ENCODE results near the gene PTPA. TPM values are rescaled to one million over a fixed set of nuclear protein-coding genes. Genes with fewer than 3 reads are reported as not detected.
A peak's percentile ranks its signal among the peaks of the same experiment; 100 is the strongest.
"Not testable (repeated sequence)": the region's sequence is repeated elsewhere in the genome, so short reads cannot be mapped to it uniquely, and the experiment has no call there.

The PTPA gene
- total and polyA plus RNA-seq, 2 experiments from 2014 or later, result 60.9 to 72.3 TPM

GRCh38 chr9:129194221-129194620 is 83.0 kb downstream of the PTPA start:
- Histone ChIP-seq H3K36me3 (replicated peaks; ENCODE audit: insufficient read depth, low read depth) (no peaks in the 10 kb centered on the region), H3K27ac (no peak overlapping the region), H4K20me1 (ENCODE audit: insufficient read depth, poor library complexity, severe bottlenecking) (no peaks in the 10 kb centered on the region), H3K27me3 (no peaks in the 10 kb centered on the region), H3K9me2 (replicated peaks; ENCODE audit: insufficient read depth) (no peaks in the 10 kb centered on the region), H3K4me1 (ENCODE audit: insufficient read depth) (no peaks in the 10 kb centered on the region), H3K4me3 (no peak overlapping the region), H3K4me2 (no peak overlapping the region), H2AFZ (no peak overlapping the region), H3K9me3 (ENCODE audit: low read depth) (no peaks in the 10 kb centered on the region), H3K79me2 (no peaks in the 10 kb centered on the region)
- no peak for DNase-seq (ENCODE audit: low spot score)
- TF ChIP-seq EZH2 (IDR thresholded peaks at IDR 0.05; ENCODE audit: borderline replicate concordance) (no peak), CTCF (IDR thresholded peaks at IDR 0.05; ENCODE audit: poor library complexity) (no peak), EZH2phosphoT487 (IDR thresholded peaks at IDR 0.05; ENCODE audit: low read depth, severe bottlenecking, unreplicated experiment) (no peak)
- 81% methylated on average over 3 of the region's 3 CpGs for WGBS (ENCODE audit: low lambda C conversion rate, missing lambda C conversion rate)

- Histone ChIP-seq H4K20me1 (ENCODE audit: insufficient read depth, poor library complexity, severe bottlenecking) (no peaks in the 10 kb centered on the region), H3K9me2 (replicated peaks; ENCODE audit: insufficient read depth) (no peaks in the 10 kb centered on the region), H3K4me1 (ENCODE audit: insufficient read depth) (no peaks in the 10 kb centered on the region), H3K27me3 (no peaks in the 10 kb centered on the region), H3K4me2 (no peak overlapping the region), H3K79me2 (no peaks in the 10 kb centered on the region), H3K9me3 (ENCODE audit: low read depth) (no peaks in the 10 kb centered on the region), H3K36me3 (replicated peaks; ENCODE audit: insufficient read depth, low read depth) (no peaks in the 10 kb centered on the region), H2AFZ (no peak overlapping the region), H3K4me3 (no peak overlapping the region), H3K27ac (no peak overlapping the region)
- DNase-seq (ENCODE audit: low spot score), result no peak
- 90% methylated on average over 10 of the region's 10 CpGs for WGBS (ENCODE audit: low lambda C conversion rate, missing lambda C conversion rate)
- TF ChIP-seq EZH2 (IDR thresholded peaks at IDR 0.05; ENCODE audit: borderline replicate concordance), result no peak
- no peak for TF ChIP-seq EZH2phosphoT487 (IDR thresholded peaks at IDR 0.05; ENCODE audit: low read depth, severe bottlenecking, unreplicated experiment)
- no peak for TF ChIP-seq CTCF (IDR thresholded peaks at IDR 0.05; ENCODE audit: poor library complexity)
Measured at GRCh38 chr9:129195606-129196005, 84.4 kb downstream of the PTPA start.

- not testable (repeated sequence) for H3K9me3 ChIP-seq (ENCODE audit: low read depth); H3K27ac ChIP-seq; H3K9me2 ChIP-seq (replicated peaks; ENCODE audit: insufficient read depth); H3K4me2 ChIP-seq; H3K27me3 ChIP-seq; H2AFZ ChIP-seq; H3K79me2 ChIP-seq; H4K20me1 ChIP-seq (ENCODE audit: insufficient read depth, poor library complexity, severe bottlenecking); H3K4me3 ChIP-seq; H3K4me1 ChIP-seq (ENCODE audit: insufficient read depth); DNase-seq (ENCODE audit: low spot score); H3K36me3 ChIP-seq (replicated peaks; ENCODE audit: insufficient read depth, low read depth)
- WGBS (ENCODE audit: low lambda C conversion rate, missing lambda C conversion rate), result 97% methylated on average over 6 of the region's 6 CpGs
Measured at GRCh38 chr9:129197045-129197444, 85.8 kb downstream of the PTPA start.

GRCh38 chr9:129197978-129198318 is 86.7 kb downstream of the PTPA start:
- Histone ChIP-seq H2AFZ (peak overlapping the region; percentile 42), H3K27me3 (no peaks in the 10 kb centered on the region), H3K4me2 (peak overlapping the region; percentile 23), H3K36me3 (replicated peaks; ENCODE audit: insufficient read depth, low read depth) (no peaks in the 10 kb centered on the region), H3K27ac (no peak overlapping the region), H3K4me3 (no peak overlapping the region), H3K9me3 (ENCODE audit: low read depth) (no peaks in the 10 kb centered on the region), H3K9me2 (replicated peaks; ENCODE audit: insufficient read depth) (no peaks in the 10 kb centered on the region), H3K4me1 (ENCODE audit: insufficient read depth) (no peaks in the 10 kb centered on the region), H4K20me1 (ENCODE audit: insufficient read depth, poor library complexity, severe bottlenecking) (no peaks in the 10 kb centered on the region), H3K79me2 (no peaks in the 10 kb centered on the region)
- no peak for DNase-seq (ENCODE audit: low spot score)
- 60% methylated on average over 8 of the region's 8 CpGs for WGBS (ENCODE audit: low lambda C conversion rate, missing lambda C conversion rate)
- TF ChIP-seq EZH2 (IDR thresholded peaks at IDR 0.05; ENCODE audit: borderline replicate concordance) (no peak), CTCF (IDR thresholded peaks at IDR 0.05; ENCODE audit: poor library complexity) (no peak)

Other genes with a start within 250 kb of the PTPA start
- 5.1 and 7.9 TPM in 2 replicates for gene KYAT1, start 229.5 kb upstream of the PTPA start, total RNA-seq
- 8.4 and 8.7 TPM in 2 replicates for gene KYAT1, start 229.5 kb upstream of the PTPA start, polyA plus RNA-seq
- 28.8 and 30.7 TPM in 2 replicates for gene LRRC8A, start 229.3 kb upstream of the PTPA start, total RNA-seq
- gene LRRC8A, start 229.3 kb upstream of the PTPA start, polyA plus RNA-seq, result 46.8 and 55.6 TPM in 2 replicates
- 12.6 and 20.3 TPM in 2 replicates for gene PHYHD1, start 190.4 kb upstream of the PTPA start, total RNA-seq
- gene PHYHD1, start 190.4 kb upstream of the PTPA start, polyA plus RNA-seq, result 25.7 and 32.3 TPM in 2 replicates
- gene DOLK, start 163.8 kb upstream of the PTPA start, total RNA-seq, result 30.2 and 34.2 TPM in 2 replicates
- gene DOLK, start 163.8 kb upstream of the PTPA start, polyA plus RNA-seq, result 37.4 and 45.0 TPM in 2 replicates
- 24.4 and 28.1 TPM in 2 replicates for gene NUP188, start 163.7 kb upstream of the PTPA start, total RNA-seq
- gene NUP188, start 163.7 kb upstream of the PTPA start, polyA plus RNA-seq, result 28.1 and 31.2 TPM in 2 replicates
- gene SH3GLB2, start 83.1 kb upstream of the PTPA start, total RNA-seq, result 68.3 and 85.4 TPM in 2 replicates
- gene SH3GLB2, start 83.1 kb upstream of the PTPA start, polyA plus RNA-seq, result 124 and 189 TPM in 2 replicates
- gene MIGA2, start 74.8 kb upstream of the PTPA start, total RNA-seq, result 16.8 and 29.5 TPM in 2 replicates
- 23.4 and 33.3 TPM in 2 replicates for gene MIGA2, start 74.8 kb upstream of the PTPA start, polyA plus RNA-seq
- gene DOLPP1, start 30.3 kb upstream of the PTPA start, total RNA-seq, result 16.2 and 23.8 TPM in 2 replicates
- gene DOLPP1, start 30.3 kb upstream of the PTPA start, polyA plus RNA-seq, result 17.2 and 20.6 TPM in 2 replicates
- gene CRAT, start 622 bp upstream of the PTPA start, total RNA-seq, result 39.3 and 40.4 TPM in 2 replicates
- gene CRAT, start 622 bp upstream of the PTPA start, polyA plus RNA-seq, result 59.4 and 64.6 TPM in 2 replicates
- gene IER5L, start 66.8 kb downstream of the PTPA start, total RNA-seq, result 34.5 and 38.0 TPM in 2 replicates
- 39.7 and 46.5 TPM in 2 replicates for gene IER5L, start 66.8 kb downstream of the PTPA start, polyA plus RNA-seq

Measured in hepatocyte (in vitro differentiated cells).